Endothelial cell of umbilical vein (primary cell): ENCODE results near the gene RLF. TPM values are rescaled to one million over a fixed set of nuclear protein-coding genes. Genes with fewer than 3 reads are reported as not detected.

ENCODE experiments used
- BruUV-seq: library from RNA; stranded (reverse); fragments of 400-500 nt; replicated peaks from 2 replicates; lab custom pipeline; 2021; lab: Mats Ljungman, UMichigan
- CTCF ChIA-PET: fragments of 300-600, 350-600 bp; sonication (Branson Sonifier 250); formaldehyde crosslinking; loops from one replicate; lab custom pipeline; 2021; ENCODE audit warnings: antibody characterized with exemption, inconsistent platforms; lab: Charles Lee
- POLR2A ChIA-PET: fragments of 300-600, 350-600 bp; sonication (Branson Sonifier 250); formaldehyde crosslinking; loops from one replicate; lab custom pipeline; 2021; ENCODE audit warnings: antibody characterized with exemption, inconsistent platforms; lab: Charles Lee
- DNase-seq: peaks from one replicate; pipeline ENCODE4 v3.0.0-alpha.2; 2011; ENCODE audit warnings: low read depth, low spot score
- FAIRE-seq: peaks from 2 replicates; lab custom pipeline; 2011; peaks lifted over from hg19 to GRCh38; lab: Jason Lieb, UNC
- H2AFZ ChIP-seq: 2 replicates; pipeline ENCODE4 v1.6.0; 2012; ENCODE audit warnings: low read depth, low read length, control low read depth, inconsistent platforms
- H3K27ac ChIP-seq: 2 replicates; pipeline ENCODE4 v1.5.1; 2011; ENCODE audit warnings: low read depth, mild to moderate bottlenecking, control low read depth, low read length, moderate library complexity; ENCODE audit not compliant: insufficient read depth
- H3K27me3 ChIP-seq, 2 experiments: 2 replicates each; pipeline versions ENCODE4 v1.6.0 to v1.6.1; 2011; ENCODE audit warnings: low read length in 2 of 2, mixed read lengths in 1 of 2; ENCODE audit not compliant: control insufficient read depth in 2 of 2, insufficient read depth in 2 of 2
- H3K36me3 ChIP-seq, 2 experiments: 2 replicates in 1 of 2; 3 replicates in 1 of 2; pipeline ENCODE4 v1.5.1; 2011; ENCODE audit warnings: low read length in 2 of 2, mild to moderate bottlenecking in 1 of 2, moderate library complexity in 1 of 2; ENCODE audit not compliant: control insufficient read depth in 2 of 2, insufficient read depth in 2 of 2; ENCODE audit errors: extremely low read depth in 1 of 2
- H3K4me1 ChIP-seq: 3 replicates; pipeline ENCODE4 v1.5.1; 2011; ENCODE audit warnings: mild to moderate bottlenecking, low read length; ENCODE audit not compliant: control insufficient read depth, insufficient read depth; ENCODE audit errors: extremely low read depth
- H3K4me2 ChIP-seq: 2 replicates; pipeline ENCODE4 v1.6.1; 2011; ENCODE audit warnings: low read length, control low read depth, mixed read lengths; ENCODE audit not compliant: insufficient read depth
- H3K4me3 ChIP-seq, 3 experiments: fragments of 200-600 bp in 1 of 3; sonication (generic), shearing (Covaris generic) in 1 of 3; replicated peaks in 1 of 3; 2 replicates each; pipeline ENCODE4 v1.5.1; 2011 to 2016; ENCODE audit warnings: control low read depth in 3 of 3, low read length in 3 of 3, mild to moderate bottlenecking in 2 of 3, inconsistent platforms in 1 of 3, low read depth in 1 of 3, moderate library complexity in 1 of 3; ENCODE audit not compliant: insufficient read depth in 1 of 3
- H3K79me2 ChIP-seq: 2 replicates; pipeline ENCODE4 v1.6.0; 2012; ENCODE audit warnings: low read length, inconsistent platforms; ENCODE audit not compliant: control insufficient read depth, insufficient read depth
- H3K9ac ChIP-seq: replicated peaks from 2 replicates; pipeline ENCODE3; 2011; ENCODE audit warnings: low read length, control low read depth; ENCODE audit not compliant: insufficient read depth; ENCODE audit errors: extremely low read depth
- H3K9me1 ChIP-seq: replicated peaks from 3 replicates; pipeline ENCODE4 v1.6.0; 2011; ENCODE audit warnings: mild to moderate bottlenecking, low read length; ENCODE audit not compliant: control insufficient read depth, insufficient read depth; ENCODE audit errors: extremely low read depth
- H3K9me3 ChIP-seq: replicated peaks from 2 replicates; pipeline ENCODE4 v1.5.1; 2012; ENCODE audit warnings: low read length, inconsistent platforms; ENCODE audit not compliant: control insufficient read depth, insufficient read depth
- H4K20me1 ChIP-seq: replicated peaks from 2 replicates; pipeline ENCODE3; 2011; ENCODE audit warnings: mild to moderate bottlenecking, low read length; ENCODE audit not compliant: control insufficient read depth, insufficient read depth; ENCODE audit errors: extremely low read depth
- EZH2 ChIP-seq: IDR thresholded peaks from 2 replicates; pipeline ENCODE4 v1.6.1; 2012; ENCODE audit warnings: borderline replicate concordance, low read depth, mild to moderate bottlenecking, moderate library complexity, low read length, inconsistent platforms; ENCODE audit not compliant: severe bottlenecking
- FOS ChIP-seq: IDR thresholded peaks from 2 replicates; pipeline ENCODE4 v1.6.1; 2011; ENCODE audit warnings: mild to moderate bottlenecking, low read length, moderate library complexity, borderline replicate concordance; ENCODE audit not compliant: insufficient read depth
- GATA2 ChIP-seq: IDR thresholded peaks from 2 replicates; pipeline ENCODE4 v1.7.0; 2011; ENCODE audit warnings: low read depth, mild to moderate bottlenecking, moderate library complexity, mixed read lengths, low read length; ENCODE audit not compliant: insufficient read length, insufficient read depth
- JUN ChIP-seq: IDR thresholded peaks from 2 replicates; pipeline ENCODE4 v1.6.1; 2011; ENCODE audit warnings: borderline replicate concordance, low read depth; ENCODE audit not compliant: insufficient read length, insufficient read depth
- MYC ChIP-seq: IDR thresholded peaks from one replicate; pipeline ENCODE4 v1.6.1; 2011; ENCODE audit warnings: mild to moderate bottlenecking, low read depth, low read length
- POLR2A ChIP-seq: IDR thresholded peaks from 2 replicates; pipeline ENCODE4 v1.6.1; 2012; ENCODE audit warnings: low read depth, mild to moderate bottlenecking, control low read depth, low read length
- POLR2AphosphoS5 ChIP-seq: IDR thresholded peaks from 2 replicates; pipeline ENCODE4 v1.6.1; 2012; ENCODE audit warnings: low read depth, mild to moderate bottlenecking, control low read depth, low read length, moderate library complexity; ENCODE audit not compliant: insufficient read depth
- dilution Hi-C: fragments of 300-500 bp; cut with MboI; formaldehyde crosslinking; loops from one replicate; pipeline ENCODE4 v1.15.0; 2019; ENCODE audit warnings: low sequenced_read_pairs; ENCODE audit not compliant: extremely low pct_ligation_motif_present
- intact Hi-C: fragments of 100-400 bp; cut with micrococcal nuclease; formaldehyde crosslinking; loops from one replicate; pipeline ENCODE4 v1.10.0; 2022
- polyA plus RNA-seq, 4 experiments: library from polyadenylated mRNA; depleted of rRNA in 3 of 4; stranded (reverse) in 3 of 4; unstranded in 1 of 4; fragments of >200 nt; gene quantifications; 2 replicates each; pipeline versions ENCODE4 v1.2.1 to v1.2.3, GENCODE V29; 2011 to 2012; ENCODE audit warnings: missing spikeins in 1 of 4
- total RNA-seq: library from RNA; stranded (reverse); gene quantifications from 2 replicates; pipeline ENCODE4 v1.2.3, GENCODE V29; 2021
- TF ChIP-seq, protein P1 (sequence below): IDR thresholded peaks from 2 replicates; pipeline ENCODE4 v1.6.1; 2011; ENCODE audit not compliant: insufficient read depth, insufficient read length
- TF ChIP-seq, protein P2 (sequence below), 2 donors: IDR thresholded peaks; 1 replicate in 1 of 2; 2 replicates in 1 of 2; pipeline ENCODE4 v1.5.1; 2011; ENCODE audit warnings: low read length in 2 of 2, mild to moderate bottlenecking in 2 of 2, moderate library complexity in 2 of 2, control low read depth in 1 of 2, inconsistent platforms in 1 of 2, low read depth in 1 of 2; ENCODE audit not compliant: insufficient read depth in 1 of 2; ENCODE audit errors: extremely low read depth in 1 of 2

RLF gene
- total and polyA plus RNA-seq, 2 donors (not counting 3 experiments of a cell fraction or from before 2014, with no cell fraction given) = 2.7 to 9.4 TPM

DNA sequence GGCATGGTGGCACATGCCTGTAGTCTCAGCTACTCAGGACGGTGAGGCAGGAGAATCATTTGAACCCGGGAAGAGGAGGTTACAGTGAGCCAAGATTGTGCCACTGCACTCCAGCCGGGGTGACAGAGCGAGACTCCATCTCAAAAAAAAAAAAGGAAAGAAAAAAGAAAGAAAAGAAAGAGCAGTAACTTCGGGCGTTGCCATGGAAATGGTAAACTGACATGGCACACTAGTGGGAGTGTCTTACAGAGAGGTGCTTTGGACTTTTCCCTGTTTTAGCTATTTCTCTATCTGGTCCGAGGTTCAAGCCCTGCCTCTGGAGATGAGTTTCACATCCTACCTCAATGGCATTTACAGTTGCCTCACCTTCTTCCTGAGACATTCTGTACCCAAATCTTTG lies 41.1 kb upstream of the RLF start:
- Histone ChIP-seq H3K79me2 (no peaks in the 10 kb centered on the region), H3K9me3 (no peaks in the 10 kb centered on the region), H3K9ac (no peak overlapping the region), H4K20me1 (no peaks in the 10 kb centered on the region), H3K36me3 (no peaks in the 10 kb centered on the region), H3K9me1 (no peaks in the 10 kb centered on the region), H2AFZ (no peak overlapping the region), H3K27me3 (peaks cover 14 to 15% of the 10 kb centered on the region in 2 experiments), H3K4me2 (no peak overlapping the region), H3K27ac (no peak overlapping the region), H3K4me3 (no peak overlapping the region), H3K4me1 (no peaks in the 10 kb centered on the region)
- dilution Hi-C loops = no loop called here
- FAIRE-seq = no peak
- TF ChIP-seq, protein P1, sequence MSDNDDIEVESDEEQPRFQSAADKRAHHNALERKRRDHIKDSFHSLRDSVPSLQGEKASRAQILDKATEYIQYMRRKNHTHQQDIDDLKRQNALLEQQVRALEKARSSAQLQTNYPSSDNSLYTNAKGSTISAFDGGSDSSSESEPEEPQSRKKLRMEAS = no peak
- TF ChIP-seq FOS = no peak
- no peak for TF ChIP-seq MYC
- TF ChIP-seq, protein P2, sequence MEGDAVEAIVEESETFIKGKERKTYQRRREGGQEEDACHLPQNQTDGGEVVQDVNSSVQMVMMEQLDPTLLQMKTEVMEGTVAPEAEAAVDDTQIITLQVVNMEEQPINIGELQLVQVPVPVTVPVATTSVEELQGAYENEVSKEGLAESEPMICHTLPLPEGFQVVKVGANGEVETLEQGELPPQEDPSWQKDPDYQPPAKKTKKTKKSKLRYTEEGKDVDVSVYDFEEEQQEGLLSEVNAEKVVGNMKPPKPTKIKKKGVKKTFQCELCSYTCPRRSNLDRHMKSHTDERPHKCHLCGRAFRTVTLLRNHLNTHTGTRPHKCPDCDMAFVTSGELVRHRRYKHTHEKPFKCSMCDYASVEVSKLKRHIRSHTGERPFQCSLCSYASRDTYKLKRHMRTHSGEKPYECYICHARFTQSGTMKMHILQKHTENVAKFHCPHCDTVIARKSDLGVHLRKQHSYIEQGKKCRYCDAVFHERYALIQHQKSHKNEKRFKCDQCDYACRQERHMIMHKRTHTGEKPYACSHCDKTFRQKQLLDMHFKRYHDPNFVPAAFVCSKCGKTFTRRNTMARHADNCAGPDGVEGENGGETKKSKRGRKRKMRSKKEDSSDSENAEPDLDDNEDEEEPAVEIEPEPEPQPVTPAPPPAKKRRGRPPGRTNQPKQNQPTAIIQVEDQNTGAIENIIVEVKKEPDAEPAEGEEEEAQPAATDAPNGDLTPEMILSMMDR (IDR thresholded peaks at IDR 0.05; ENCODE audit: extremely low read depth in 1 of 2, insufficient read depth in 1 of 2, low read depth in 1 of 2, low read length in 2 of 2) = no peak
- TF ChIP-seq POLR2A = no peak
- TF ChIP-seq GATA2 = no peak
- no peak for TF ChIP-seq POLR2AphosphoS5
- no peak for TF ChIP-seq JUN
- no peak for TF ChIP-seq EZH2
- intact Hi-C loops = no loop called here
- no peak for DNase-seq
- CTCF ChIA-PET = interaction anchor here (1.2 kb wide), 1 partner anchor 23 kb away, joined by 3 read pairs; no protein-coding TSS in a partner anchor
- no TSS peak for BruUV-seq
- POLR2A ChIA-PET = no interaction called here
